LNCAP (cell line): ENCODE measurements around the gene PIP5KL1.

Source experiments
- CTCF ChIP-seq: fragments of 450-650 bp; IDR thresholded peaks from 2 replicates; pipeline ENCODE4 v1.5.1; 2017; ENCODE audit warnings: mild to moderate bottlenecking

The PIP5KL1 gene

DNA sequence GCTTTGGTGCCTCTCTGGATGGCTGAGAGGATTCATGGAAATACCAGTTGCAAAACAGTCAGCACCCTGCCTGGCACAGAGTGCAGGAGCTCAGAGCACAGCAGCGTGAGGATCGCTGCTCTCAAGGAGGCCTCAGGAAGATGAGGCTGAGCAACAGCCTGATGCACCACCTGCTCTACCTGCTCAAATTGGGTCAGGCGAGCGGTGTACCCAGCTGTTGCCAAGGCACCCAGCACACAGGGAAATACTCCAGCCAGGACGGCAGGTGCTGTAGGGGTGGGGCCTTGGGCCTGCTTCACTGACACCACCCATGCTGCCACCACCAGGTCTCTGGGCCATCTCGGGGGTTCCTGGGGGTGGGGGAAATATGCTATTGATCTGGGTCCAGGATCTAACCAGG is 45.9 kb upstream of the PIP5KL1 start:
- TF ChIP-seq CTCF, result no peak

DNA sequence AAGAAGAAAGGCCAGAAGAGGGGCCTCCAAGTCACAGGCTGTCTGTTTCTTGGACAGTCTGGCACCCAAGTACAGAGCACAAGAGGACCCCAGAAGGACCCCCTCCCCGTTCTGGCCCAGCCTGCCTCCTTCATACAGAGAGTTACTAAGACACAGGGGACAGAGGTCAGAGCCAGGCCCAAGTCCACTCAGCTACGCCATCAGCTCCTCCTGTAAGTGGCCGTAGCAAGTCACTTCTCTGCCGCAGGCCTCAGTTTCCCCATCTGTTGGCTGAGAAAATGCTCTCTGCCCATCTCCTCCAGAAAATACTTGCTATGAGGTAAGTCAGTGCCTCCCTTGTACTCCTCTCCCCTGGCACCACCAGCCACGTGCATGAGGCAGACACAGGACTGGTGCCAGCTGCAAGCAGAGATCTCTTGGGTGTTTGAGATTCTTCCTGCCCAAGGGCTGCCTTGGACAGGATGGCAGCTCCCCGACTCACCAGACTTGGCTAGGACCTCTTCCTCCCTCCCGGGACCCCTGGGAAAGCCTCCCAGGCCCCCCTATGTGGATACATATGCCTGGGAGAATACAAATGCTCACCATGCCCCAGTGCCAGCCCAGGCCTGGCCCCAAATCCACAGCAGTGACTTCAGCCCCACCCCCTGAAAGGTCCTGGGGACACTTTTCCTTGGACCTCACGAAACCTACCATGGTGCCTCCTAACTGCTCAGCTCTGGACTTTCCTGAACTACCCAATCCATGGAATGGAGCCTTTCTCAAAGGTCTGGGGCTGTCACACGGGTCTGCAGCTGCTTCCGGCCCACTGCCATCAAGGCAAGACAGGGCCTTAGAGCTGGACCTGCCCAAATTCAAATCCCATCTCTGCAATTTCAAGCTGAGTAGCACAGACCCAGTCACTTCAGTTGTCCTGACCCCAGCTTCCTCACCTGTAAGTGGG is 45.1 kb upstream of the PIP5KL1 start:
- no peak for TF ChIP-seq CTCF

GRCh38 chr9:127974769-127975261 is 44.2 kb upstream of the PIP5KL1 start:
- no peak for TF ChIP-seq CTCF

DNA sequence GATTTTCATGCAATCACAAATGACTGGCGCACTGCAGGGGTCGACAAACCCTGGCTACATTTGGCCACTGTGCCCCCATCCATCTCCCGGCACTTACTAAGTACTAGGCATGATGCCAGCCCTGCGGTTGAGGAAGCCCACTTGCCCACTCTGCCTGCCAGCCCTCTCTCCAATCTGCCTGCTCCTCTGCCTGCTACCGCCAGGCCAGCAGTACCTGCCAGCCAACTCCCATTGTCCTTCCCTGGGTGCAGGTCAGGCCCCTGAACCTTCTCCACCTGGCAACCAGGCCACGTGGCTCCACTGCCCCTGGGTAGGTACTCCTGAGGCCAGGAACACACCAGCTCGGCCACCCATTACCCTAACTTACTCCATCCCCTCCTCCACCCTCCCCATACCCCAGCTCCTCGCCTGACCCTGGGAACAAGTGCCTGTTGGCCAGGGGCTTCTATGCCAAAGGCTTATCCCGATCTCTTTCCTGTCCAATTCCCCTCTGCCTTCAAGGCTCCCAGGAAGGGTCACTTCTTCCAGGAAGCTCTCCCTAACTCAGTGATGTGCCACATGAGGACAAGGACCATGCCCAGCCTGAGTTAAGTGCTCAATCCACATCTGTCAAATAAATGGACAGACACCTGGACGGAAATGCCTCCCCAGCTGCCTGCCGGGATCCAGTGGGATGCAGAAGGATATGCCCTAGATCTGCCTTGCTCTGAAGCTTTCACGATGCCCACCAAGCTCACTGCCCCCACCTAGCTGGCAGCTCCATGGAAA is 43.6 kb upstream of the PIP5KL1 start:
- no peak for TF ChIP-seq CTCF

DNA sequence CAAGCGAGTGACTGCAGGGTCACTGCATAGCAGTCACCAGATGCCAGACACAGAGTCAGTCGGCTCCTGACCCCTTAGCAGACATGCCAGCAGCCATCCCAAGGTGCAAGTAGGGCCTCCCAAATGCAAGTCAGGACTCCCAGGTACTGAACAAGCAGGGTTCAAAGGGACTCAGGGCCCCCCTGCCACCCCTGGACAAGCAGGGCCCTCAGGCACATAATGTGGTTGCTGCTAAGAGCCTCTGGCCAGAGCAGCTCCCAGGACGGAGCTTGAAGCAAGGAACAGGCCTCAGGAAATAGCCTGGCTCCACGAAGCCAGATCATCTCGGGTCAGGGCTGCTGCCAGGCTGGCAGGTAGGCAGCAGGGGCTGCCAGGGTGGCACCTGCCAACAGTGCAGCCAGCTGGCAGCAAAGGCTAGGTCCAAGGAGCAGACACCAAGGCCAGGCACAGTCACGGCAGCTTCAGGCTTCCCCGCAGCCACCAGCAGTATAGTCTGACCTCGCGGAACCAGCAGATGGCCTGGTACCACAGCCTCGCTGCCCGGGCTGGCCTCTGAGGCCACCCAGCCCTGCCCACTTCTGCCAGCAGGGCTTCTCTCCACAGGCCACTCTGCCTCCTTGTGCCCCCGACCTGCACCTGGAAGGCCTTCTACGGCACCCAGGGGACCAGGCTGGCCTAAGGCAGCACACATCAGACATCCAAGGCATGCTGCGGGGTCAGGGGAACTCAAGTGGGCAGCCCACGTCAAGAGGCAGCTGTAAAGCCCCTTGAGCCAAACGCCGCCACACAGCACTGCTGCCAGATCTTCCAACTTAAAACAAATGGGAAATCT is 42.8 kb upstream of the PIP5KL1 start:
- TF ChIP-seq CTCF, result no peak

- TF ChIP-seq CTCF, result no peak
Measured at GRCh38 chr9:127972236-127972871, 41.8 kb upstream of the PIP5KL1 start.
